ENCODE measurements around the gene MBD3L4.
"Not testable (repeated sequence)": the region's sequence is repeated elsewhere in the genome, so short reads cannot be mapped to it uniquely, and the experiment has no call there.

Gene MBD3L4

DNA sequence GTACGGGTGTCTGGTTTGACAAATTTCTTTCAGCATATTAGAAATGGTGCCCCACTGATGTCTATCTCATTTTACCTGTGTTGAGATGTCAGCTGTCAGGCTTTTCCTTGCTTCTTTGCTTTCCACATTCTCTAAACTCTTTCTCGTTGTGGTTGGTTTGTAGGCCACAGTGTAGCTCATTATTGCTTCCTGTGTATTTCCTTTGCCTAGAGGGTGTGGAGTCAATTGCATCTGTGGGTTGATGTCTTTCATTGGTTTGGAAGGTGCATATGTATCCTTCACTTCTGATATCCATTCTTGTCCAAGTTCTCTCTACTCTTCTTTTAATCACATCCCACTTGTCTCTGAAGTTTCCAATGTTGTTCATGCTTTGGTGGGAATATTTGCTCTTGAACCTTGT is 1.6 kb upstream of the MBD3L4 start:
- not testable (repeated sequence) for DNase-seq

DNA sequence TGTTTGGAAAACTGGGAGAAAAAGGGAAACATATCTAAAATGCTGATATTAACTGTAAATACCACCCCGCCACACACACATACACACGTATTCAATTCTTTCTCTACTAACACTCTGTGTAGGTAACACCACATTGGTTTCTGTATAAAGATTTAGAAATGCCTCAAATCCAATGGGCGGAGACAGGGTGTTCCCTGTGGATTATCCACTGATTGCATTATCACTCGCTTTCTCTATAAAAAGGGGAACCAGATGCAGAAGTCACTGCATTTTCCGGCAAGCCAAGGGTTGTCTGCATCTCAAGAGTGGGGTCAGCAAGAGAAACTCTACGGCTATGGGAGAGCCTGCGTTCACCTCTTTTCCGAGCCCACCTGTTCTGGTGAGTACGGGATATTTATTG is 9.7 kb downstream of the MBD3L4 start, which contains the start of gene MBD3L5:
Gene MBD3L5, plus strand, starts transcription at position 301 of the 400 bp plus-strand sequence. Its CDS starts 34 bp downstream, at position 335.
- DNase-seq = not testable (repeated sequence)

DNA sequence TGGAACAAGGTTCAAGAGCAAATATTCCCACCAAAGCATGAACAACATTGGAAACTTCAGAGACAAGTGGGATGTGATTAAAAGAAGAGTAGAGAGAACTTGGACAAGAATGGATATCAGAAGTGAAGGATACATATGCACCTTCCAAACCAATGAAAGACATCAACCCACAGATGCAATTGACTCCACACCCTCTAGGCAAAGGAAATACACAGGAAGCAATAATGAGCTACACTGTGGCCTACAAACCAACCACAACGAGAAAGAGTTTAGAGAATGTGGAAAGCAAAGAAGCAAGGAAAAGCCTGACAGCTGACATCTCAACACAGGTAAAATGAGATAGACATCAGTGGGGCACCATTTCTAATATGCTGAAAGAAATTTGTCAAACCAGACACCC is 11.2 kb downstream of the MBD3L4 start:
- not testable (repeated sequence) for DNase-seq

DNA sequence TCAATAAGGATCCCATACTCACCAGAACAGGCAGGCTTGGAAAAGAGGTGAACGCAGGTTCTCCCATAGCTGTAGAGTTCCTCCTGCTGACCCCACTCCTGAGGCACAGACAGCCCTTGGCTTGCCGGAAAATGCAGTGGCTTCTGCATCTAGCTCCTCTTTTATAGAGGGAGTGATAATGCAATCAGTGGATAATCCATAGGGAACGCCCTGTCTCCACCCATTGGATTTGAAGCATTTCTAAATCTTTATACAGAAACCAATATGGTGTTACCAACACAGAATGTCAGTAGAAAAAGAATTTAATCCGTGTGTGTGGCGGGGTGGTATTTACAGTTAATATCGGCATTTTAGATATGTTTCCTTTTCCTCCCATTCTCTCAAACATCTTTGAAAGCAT is 18.6 kb downstream of the MBD3L4 start, which contains the start of gene MBD3L2B:
Gene MBD3L2B, minus strand, starts transcription at position 101 of the 400 bp plus-strand sequence. Its CDS starts 34 bp downstream, at position 67.
- not testable (repeated sequence) for DNase-seq

DNA sequence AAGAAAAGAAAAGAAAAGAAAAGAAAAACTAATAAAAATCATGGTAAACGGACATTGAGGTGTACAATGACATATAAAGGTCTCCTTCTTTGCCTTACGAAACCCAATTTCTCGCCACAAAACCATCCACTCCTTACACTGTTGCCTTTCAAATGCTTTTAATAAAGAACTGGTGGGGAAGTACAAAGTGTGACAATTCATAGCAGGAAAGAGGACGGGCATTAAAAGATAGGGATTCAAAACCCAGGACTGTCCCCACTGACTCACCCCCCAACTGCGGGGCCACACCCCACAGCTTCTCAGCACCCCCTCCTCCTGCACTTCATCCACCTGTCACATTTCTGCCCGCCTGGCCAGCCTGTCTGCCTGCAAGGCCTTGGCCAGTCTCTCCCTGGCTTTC is 21.2 kb downstream of the MBD3L4 start:
- no peak for DNase-seq

DNA sequence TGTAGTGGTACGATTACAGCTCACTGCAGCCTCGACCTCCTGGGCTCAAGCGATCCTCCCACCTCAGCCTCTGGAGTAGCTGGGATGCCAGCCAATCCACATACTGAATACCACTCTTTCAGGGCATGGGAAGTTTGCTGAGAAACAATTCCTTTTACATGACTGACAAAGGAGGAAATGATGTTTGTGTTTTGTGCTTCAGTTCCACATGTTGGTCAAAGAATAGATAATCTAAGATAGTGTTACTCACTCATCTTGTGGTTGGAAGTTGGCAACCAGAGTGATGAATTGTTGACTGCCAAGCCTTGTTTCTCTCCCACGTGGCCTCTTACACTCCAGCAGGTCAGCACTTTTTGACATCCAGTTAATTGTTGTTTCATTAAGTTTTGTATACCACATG is 26.3 kb downstream of the MBD3L4 start:
- DNase-seq = no peak

DNA sequence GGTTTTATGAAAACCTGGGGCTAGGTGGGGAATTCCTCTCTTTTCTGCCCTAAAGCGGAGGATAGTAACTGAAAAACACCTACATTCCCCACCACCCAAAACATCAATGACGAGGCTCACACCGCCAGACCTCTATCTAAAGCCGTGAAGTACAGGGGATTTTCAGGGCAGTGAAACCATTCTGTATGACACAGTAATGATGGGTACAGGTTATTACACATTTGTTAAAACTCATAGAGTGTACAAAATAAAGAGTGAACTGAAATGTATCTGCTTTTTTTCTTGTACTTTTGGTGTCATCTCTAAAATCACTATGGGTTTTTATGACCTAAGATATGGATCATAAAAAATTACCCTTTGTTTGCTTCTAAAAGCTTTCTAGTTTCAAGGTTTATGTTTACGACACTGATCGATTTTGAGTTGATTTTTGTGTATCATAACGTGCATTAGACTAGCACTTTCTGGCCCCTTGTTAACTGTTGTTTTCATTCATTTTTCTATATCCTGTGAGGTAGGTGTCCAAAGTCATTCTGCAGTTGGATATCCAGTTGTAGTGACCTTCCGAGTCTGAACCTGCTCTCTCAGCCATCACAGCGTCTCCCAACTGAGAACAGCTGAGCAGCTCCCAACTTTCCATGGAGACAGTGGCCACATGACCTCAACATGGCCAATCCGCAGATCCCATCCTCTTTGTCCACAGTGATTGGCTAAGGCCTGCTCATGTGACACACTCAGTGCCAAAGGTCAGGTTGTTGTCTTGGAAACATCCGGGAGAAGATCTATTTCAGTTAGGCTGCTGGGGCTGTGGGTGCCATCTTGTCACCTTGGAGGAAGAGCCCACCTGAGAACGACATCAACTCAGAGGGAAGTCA is 29.0 kb downstream of the MBD3L4 start:
- no peak for DNase-seq

DNA sequence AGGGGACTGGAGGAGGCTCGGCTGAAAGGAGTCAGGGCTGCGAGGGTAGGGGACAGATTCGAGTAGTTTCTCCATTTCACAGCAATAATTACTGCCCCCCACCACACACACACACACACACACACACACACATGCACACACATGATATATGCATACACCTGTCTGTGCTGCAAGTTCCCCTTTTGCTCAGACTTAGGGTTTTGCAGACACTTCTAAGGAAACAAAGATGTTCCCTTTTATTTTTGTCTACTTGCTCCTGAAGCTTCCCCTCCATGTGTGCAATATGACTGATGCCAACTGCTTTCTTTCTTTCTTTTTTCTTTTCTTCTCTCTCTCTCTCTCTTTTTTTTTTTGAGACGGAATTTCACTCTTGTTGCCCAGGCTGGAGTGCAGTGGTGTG is 32.1 kb downstream of the MBD3L4 start:
- no peak for DNase-seq

DNA sequence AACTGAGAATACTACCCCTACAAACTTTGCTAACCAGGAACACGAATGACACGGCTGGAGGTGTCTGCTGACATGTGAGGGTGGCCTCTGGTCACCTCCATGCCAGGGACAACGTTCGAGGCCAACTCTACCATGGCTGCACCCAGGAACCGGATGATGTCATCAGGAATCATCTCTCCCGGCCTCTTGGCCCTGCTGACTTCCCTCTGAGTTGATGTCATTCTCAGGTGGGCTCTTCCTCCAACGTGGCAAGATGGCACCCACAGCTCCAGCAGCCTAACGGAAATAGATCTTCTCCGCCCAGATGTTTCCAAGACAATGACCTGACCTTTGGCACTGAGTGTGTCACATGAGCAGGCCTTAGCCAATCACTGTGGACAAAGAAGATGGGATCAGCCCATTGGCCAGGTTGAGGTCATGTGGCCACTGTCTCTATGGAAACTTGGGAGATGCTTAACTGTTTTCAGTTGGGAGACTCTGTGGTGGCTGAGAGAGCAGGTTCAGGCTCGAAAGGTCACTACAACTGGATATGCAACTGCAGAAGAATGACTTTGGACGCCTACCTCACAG is 33.8 kb downstream of the MBD3L4 start:
- no peak for DNase-seq

DNA sequence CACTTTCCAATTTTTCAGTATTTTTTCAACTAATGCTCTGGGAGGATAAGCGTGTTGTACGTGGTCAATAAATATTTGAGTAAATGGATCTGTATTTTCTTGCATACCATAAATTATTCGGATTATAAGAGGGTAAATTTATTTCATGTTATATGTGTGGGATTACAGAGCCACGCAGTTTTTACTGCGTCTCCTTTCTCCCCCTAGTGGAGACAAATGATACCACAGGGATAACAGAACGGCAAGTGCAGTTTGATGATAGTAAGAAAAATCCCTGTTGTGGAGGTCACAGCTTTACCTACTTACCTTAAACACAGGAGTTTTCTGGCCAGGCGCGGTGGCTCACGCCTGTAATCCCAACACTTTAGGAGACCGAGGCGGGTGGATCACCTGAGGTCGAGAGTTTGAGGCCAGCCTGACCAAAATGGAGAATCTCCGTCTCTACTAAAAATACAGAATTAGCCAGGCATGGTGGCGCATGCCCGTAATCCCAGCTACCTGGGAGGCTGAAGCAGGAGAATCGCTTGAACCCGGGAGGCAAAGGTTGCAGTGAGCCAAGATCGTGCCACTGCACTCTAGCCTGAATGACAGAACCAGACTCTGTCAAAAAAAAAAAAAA is 35.6 kb downstream of the MBD3L4 start:
- DNase-seq = peak; percentile 27 to 33

DNA sequence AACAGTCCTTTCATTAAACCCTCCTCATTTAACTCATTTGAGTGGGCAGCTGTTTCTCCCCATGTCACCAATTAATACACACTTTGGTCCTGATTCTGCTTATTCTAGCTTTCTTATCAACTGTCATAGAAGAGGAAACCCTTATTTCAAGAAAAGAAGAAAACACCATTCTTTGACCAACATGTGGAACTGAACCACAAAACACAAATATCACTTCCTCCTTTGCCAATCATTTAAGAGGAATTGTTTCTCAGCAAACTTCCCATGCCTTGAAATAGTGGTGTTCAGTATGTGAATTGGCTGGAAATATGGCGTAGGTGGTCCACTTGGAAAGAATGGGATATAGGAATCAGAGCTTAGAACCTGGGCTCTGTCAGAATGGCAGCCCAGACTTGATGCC is 39.2 kb downstream of the MBD3L4 start:
- no peak for DNase-seq

DNA sequence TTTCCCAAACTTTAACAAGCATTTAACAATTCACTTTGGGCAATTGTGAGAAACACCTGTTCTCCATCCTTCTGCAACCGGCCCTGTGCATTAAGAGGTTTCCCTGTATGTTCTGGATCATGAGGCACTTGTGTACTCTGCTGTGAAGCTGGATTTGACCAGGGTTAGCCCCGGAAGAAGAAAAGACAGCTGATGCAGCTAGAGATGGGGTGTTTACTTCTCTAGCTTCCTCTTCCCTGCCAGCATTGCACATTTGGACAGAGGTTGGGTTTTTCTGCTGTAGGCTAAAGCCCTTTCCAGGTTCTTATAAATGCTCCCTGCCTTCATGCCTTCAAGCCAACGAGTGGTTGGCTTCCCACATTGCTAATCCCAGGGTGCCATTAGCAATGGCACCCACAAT is 39.6 kb downstream of the MBD3L4 start:
- no peak for DNase-seq

DNA sequence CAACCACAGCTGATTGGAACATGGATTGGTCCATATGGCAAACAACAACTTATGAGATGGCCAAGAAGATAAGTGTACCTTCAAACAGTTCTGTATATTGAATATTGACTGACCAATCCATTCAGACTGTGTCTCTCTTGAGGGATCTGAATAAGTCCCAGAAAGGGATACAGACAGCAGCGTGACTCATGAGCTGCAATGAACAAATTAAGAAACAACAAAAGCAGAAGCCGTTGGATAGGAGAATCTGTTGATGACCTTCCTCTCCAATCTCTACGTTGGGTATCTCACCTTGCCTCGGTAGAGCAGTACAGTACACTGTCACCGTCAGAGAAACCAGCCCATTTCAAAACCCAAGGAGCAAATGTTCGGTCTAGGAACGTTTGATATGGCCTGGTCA is 40.0 kb downstream of the MBD3L4 start:
- no peak for DNase-seq

DNA sequence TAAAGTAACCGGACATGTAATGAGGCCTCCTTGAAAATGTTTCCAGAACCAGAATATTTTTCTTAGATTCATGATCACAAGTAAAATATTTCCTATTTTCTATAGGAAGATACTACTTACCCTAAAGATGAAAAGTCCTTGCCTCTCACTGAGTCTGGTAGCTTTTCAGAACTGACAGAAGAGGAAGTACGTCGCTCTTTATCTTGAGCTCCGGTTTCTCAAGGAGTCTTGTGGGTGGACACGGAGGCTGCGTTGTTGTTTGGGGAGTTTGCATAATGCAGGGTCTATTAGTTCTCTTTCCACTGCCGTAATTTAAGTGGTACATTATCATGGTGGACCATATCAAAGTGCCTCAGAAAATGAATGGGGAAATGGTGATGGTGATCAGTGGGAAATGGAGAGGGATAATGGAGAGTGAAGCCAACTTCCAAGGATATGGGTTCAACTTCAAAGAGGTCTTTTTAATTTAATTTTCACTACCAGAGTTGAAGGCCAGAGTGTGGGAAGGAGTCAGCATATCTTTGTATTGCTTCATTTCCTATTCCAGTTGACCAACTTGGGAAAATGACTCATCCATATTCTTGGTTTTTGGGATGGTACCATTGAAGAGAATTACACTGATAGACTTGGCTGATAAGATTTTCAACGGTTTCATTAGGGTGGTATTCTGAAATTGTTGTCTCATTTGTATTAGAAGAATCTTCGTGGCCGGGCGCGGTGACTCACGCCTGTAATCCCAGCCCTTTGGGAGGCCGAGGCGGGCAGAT is 42.1 kb downstream of the MBD3L4 start:
- no peak for DNase-seq

DNA sequence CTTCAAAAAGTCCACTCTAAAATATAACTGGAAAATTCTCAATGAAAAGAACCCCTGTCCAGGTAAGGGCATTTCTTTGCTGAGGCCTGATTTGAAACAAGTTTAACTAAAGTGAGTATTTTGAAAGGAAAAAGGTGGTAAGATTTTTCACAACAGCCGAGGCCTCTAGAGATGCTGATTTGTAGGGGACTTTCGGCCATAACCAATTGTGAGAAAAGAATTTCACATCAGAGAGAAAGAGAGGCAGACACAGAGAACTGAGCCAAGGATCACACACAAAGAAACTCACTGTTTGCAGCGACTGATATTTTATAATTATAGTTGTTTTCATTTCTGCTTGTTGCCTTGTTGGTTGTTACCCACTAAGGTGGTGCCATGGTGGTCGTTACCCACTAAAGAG is 43.2 kb downstream of the MBD3L4 start:
- DNase-seq = no peak

DNA sequence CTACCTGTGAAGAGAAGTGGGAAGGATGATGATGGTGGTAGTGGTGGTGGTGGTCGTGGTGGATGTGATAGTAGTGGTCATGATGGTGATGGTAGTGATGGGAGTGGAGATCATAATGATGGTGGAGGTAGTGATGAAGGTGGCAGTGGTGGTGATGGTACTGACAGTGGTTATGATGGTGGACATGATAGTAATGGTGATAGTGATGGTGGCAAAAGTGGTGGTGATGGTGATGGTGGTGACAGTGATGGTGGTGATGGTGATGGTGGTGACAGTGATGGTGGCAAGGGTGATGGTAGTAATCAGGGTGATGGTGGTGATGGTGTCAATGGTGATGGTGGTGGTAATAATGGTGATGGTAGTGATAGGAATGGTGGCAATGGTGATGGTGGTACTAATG is 44.9 kb downstream of the MBD3L4 start:
- no peak for DNase-seq

DNA sequence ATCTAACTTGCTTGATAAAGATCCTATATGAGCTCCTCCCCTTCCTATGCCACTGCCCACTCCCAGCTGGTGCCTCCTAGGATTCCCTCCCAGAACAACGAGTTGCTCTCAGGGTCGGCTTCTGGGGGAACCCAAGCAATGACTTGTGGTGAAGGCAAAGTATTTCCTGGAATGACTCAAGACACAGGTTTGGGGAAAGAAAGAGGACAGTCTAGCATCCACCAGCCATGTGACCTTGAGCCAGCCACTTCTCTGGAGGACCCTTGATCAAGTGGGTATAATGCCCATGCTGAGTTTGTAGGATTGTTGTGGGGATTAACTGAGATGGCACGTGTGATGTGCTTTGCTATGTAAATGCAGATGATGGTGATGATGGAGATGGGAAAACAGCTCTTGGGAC is 51.7 kb downstream of the MBD3L4 start:
- no peak for DNase-seq

DNA sequence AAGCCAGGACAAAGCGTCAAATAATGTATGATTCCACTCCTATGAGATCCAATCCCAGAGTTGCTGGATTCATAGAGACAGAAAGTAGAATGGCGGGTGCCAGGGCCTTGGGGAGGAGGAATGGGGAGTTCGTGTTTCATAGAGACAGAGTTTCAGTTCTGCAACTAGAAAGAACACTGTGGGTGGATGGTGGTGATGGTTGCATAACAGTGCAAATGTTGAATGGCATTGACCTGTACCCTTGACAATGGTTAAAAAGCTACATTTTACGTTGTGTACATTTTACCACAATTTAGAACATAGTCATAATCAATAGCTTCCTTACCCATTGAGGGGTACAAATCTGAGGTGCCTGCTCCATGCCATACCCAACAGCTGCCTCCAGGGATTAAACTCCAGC is 52.1 kb downstream of the MBD3L4 start:
- DNase-seq = no peak

Data from NCI-H2081 (cell line).